GM23248 (cell line): Measurements from ENCODE around the gene TCP11. TPM values are rescaled to one million over a fixed set of nuclear protein-coding genes. Genes with fewer than 3 reads are reported as not detected.

Experiments
- DNase-seq: peaks from one replicate; pipeline ENCODE4 v3.0.0-alpha.2; 2015
- H2AFZ ChIP-seq: fragments of 200-600 bp; sonication (generic); 2 replicates; pipeline ENCODE4 v1.6.1; 2016; ENCODE audit warnings: antibody characterized with exemption
- H3F3A ChIP-seq: fragments of 200-600 bp; sonication (generic); 2 replicates; pipeline ENCODE4 v1.6.1; 2016; ENCODE audit warnings: mild to moderate bottlenecking, antibody characterized with exemption, mixed run types; ENCODE audit not compliant: insufficient read depth
- H3K27ac ChIP-seq: fragments of 200-600 bp; sonication (generic); 2 replicates; pipeline ENCODE4 v1.5.1; 2016; ENCODE audit warnings: mild to moderate bottlenecking
- H3K27me3 ChIP-seq: fragments of 200-600 bp; sonication (generic); replicated peaks from 2 replicates; pipeline ENCODE4 v1.6.1; 2016; ENCODE audit warnings: mild to moderate bottlenecking; ENCODE audit not compliant: insufficient read depth
- H3K36me3 ChIP-seq: fragments of 200-600 bp; sonication (generic); 2 replicates; pipeline ENCODE4 v1.6.1; 2016; ENCODE audit warnings: low read depth, mild to moderate bottlenecking
- H3K4me1 ChIP-seq: fragments of 200-600 bp; sonication (generic); 2 replicates; pipeline ENCODE4 v1.6.1; 2016; ENCODE audit warnings: mild to moderate bottlenecking; ENCODE audit not compliant: insufficient read depth
- H3K4me2 ChIP-seq: fragments of 200-600 bp; sonication (generic); one replicate; pipeline ENCODE4 v1.6.1; 2016; ENCODE audit warnings: mild to moderate bottlenecking; ENCODE audit not compliant: unreplicated experiment
- H3K4me3 ChIP-seq: fragments of 200-600 bp; sonication (generic); 2 replicates; pipeline ENCODE4 v1.5.1; 2016; ENCODE audit warnings: mild to moderate bottlenecking
- H3K79me2 ChIP-seq: fragments of 200-600 bp; sonication (generic); 2 replicates; pipeline ENCODE4 v1.6.1; 2016; ENCODE audit warnings: mild to moderate bottlenecking; ENCODE audit not compliant: insufficient read depth
- H3K9ac ChIP-seq: fragments of 200-600 bp; sonication (generic); 2 replicates; pipeline ENCODE4 v1.6.1; 2016; ENCODE audit warnings: mild to moderate bottlenecking
- H3K9me2 ChIP-seq: fragments of 200-600 bp; sonication (generic); 2 replicates; pipeline ENCODE4 v1.6.1; 2016; ENCODE audit warnings: mixed run types, mild to moderate bottlenecking, moderate library complexity; ENCODE audit not compliant: insufficient read depth
- H3K9me3 ChIP-seq: fragments of 200-600 bp; sonication (generic); one replicate; pipeline ENCODE4 v1.6.1; 2017; ENCODE audit warnings: low read depth
- H4K20me1 ChIP-seq: fragments of 200-600 bp; sonication (generic); 2 replicates; pipeline ENCODE4 v1.6.0; 2016; ENCODE audit not compliant: insufficient read depth
- EZH2 ChIP-seq: fragments of 200-600 bp; sonication (generic); IDR thresholded peaks from 2 replicates; pipeline ENCODE4 v1.6.1; 2018; ENCODE audit warnings: antibody characterized with exemption, mild to moderate bottlenecking; ENCODE audit not compliant: insufficient read depth, poor library complexity, severe bottlenecking
- EZH2phosphoT487 ChIP-seq: fragments of 200-600 bp; sonication (generic); IDR thresholded peaks from 2 replicates; pipeline ENCODE4 v1.6.1; 2018; ENCODE audit warnings: antibody characterized with exemption, moderate library complexity, mild to moderate bottlenecking, low read depth; ENCODE audit not compliant: insufficient read depth
- WGBS, 2 experiments: methylation state at CpG; one replicate each; pipeline ENCODE4 v1.1.6; 2015 to 2017; ENCODE audit warnings: low lambda C conversion rate in 2 of 2, low coverage in 1 of 2; ENCODE audit errors: missing lambda C conversion rate in 2 of 2; 5-methylcytosine and 5-hydroxymethylcytosine counted together
- in situ Hi-C: fragments of 300-500 bp; cut with MboI; formaldehyde crosslinking; loops from 2 replicates; pipeline ENCODE4 v1.15.0; 2020
- polyA plus RNA-seq: library from polyadenylated mRNA; unstranded; fragments of >200 nt; fragmentation: Nextera tagmentation; extraction: Ambion mirVana; gene quantifications from 2 replicates; pipeline ENCODE4 v1.2.1, GENCODE V29; 2016
- total RNA-seq: library from RNA; depleted of rRNA; stranded (reverse); fragments of >200 nt; shearing (Covaris generic); gene quantifications from 2 replicates; pipeline ENCODE4 v1.2.3, GENCODE V29; 2014

Gene TCP11
- total and polyA plus RNA-seq, 2 experiments from 2014 or later, result not detected

- Histone ChIP-seq H3K9me2 (no peaks in the 10 kb centered on the region), H3K4me1 (no peaks in the 10 kb centered on the region), H3K27me3 (no peaks in the 10 kb centered on the region), H4K20me1 (no peaks in the 10 kb centered on the region), H3K27ac (no peak overlapping the region), H3K9me3 (no peaks in the 10 kb centered on the region), H3K36me3 (no peaks in the 10 kb centered on the region), H3K79me2 (no peaks in the 10 kb centered on the region), H3F3A (no peaks in the 10 kb centered on the region), H2AFZ (no peak overlapping the region), H3K9ac (no peak overlapping the region), H3K4me3 (no peak overlapping the region), H3K4me2 (no peak overlapping the region)
- in situ Hi-C loops, result no loop called here
- WGBS, 2 experiments, result 88 to 91% methylated on average over 17 of the region's 17 CpGs
- TF ChIP-seq EZH2, result no peak
- no peak for TF ChIP-seq EZH2phosphoT487
- DNase-seq, result no peak
These were observed 64.0 kb downstream of the TCP11 start for GRCh38 chr6:35076997-35077712.

- no peak overlapping the region for H2AFZ ChIP-seq
- H3K4me1 ChIP-seq, result no peaks in the 10 kb centered on the region
- DNase-seq, result no peak
- WGBS, 2 experiments, result 88 to 89% methylated on average over 20 of the region's 20 CpGs
- in situ Hi-C loops, result no loop called here
- H3K36me3 ChIP-seq, result no peaks in the 10 kb centered on the region
- H3K4me2 ChIP-seq, result no peak overlapping the region
- H3K4me3 ChIP-seq, result no peak overlapping the region
- no peaks in the 10 kb centered on the region for H3K27me3 ChIP-seq
- no peaks in the 10 kb centered on the region for H3K79me2 ChIP-seq
- H3K9me3 ChIP-seq, result no peaks in the 10 kb centered on the region
- no peak overlapping the region for H3K9ac ChIP-seq
- TF ChIP-seq EZH2phosphoT487 (no peak), EZH2 (no peak)
- H3F3A ChIP-seq, result no peaks in the 10 kb centered on the region
- H3K27ac ChIP-seq, result no peak overlapping the region
- H3K9me2 ChIP-seq, result no peaks in the 10 kb centered on the region
- H4K20me1 ChIP-seq, result no peaks in the 10 kb centered on the region
These were observed 67.2 kb downstream of the TCP11 start for GRCh38 chr6:35073766-35074471.

- H3K27ac ChIP-seq, result no peak overlapping the region
- no peaks in the 10 kb centered on the region for H3K4me1 ChIP-seq
- DNase-seq, result no peak
- WGBS, 2 experiments, result 92% methylated on average over 10 of the region's 10 CpGs
- no peak overlapping the region for H3K4me2 ChIP-seq
- H3K27me3 ChIP-seq, result no peaks in the 10 kb centered on the region
- H3K4me3 ChIP-seq, result no peak overlapping the region
- no peaks in the 10 kb centered on the region for H3K9me3 ChIP-seq
- no peaks in the 10 kb centered on the region for H3F3A ChIP-seq
- in situ Hi-C loops, result no loop called here
- no peaks in the 10 kb centered on the region for H3K9me2 ChIP-seq
- TF ChIP-seq EZH2phosphoT487 (no peak), EZH2 (no peak)
- no peaks in the 10 kb centered on the region for H3K79me2 ChIP-seq
- no peak overlapping the region for H3K9ac ChIP-seq
- H2AFZ ChIP-seq, result no peak overlapping the region
- H3K36me3 ChIP-seq, result no peaks in the 10 kb centered on the region
- H4K20me1 ChIP-seq, result no peaks in the 10 kb centered on the region
These were observed 67.9 kb downstream of the TCP11 start for GRCh38 chr6:35073211-35073610.

- Histone ChIP-seq H3K4me1 (no peaks in the 10 kb centered on the region), H3K4me2 (no peak overlapping the region), H3K4me3 (no peak overlapping the region), H4K20me1 (no peaks in the 10 kb centered on the region), H3K79me2 (no peaks in the 10 kb centered on the region), H2AFZ (no peak overlapping the region), H3K9me2 (no peaks in the 10 kb centered on the region), H3F3A (no peaks in the 10 kb centered on the region), H3K9ac (no peak overlapping the region), H3K27ac (no peak overlapping the region), H3K9me3 (no peaks in the 10 kb centered on the region), H3K36me3 (no peaks in the 10 kb centered on the region), H3K27me3 (no peaks in the 10 kb centered on the region)
- in situ Hi-C loops, result no loop called here
- TF ChIP-seq EZH2 (no peak), EZH2phosphoT487 (no peak)
- WGBS, 2 experiments, result 95 to 96% methylated on average over 9 of the region's 9 CpGs
- no peak for DNase-seq
These were observed 68.5 kb downstream of the TCP11 start for GRCh38 chr6:35072698-35073055.
